Fibroblast of lung (primary cell): ENCODE results near the gene WDR45B. TPM values are rescaled to one million over a fixed set of nuclear protein-coding genes. Genes with fewer than 3 reads are reported as not detected.

Experiments
- DNase-seq, 2 donors: peaks; one replicate each; pipeline versions ENCODE4 v3.0.0 to v3.0.0-alpha.2; 2010; ENCODE audit warnings: low read depth in 2 of 2
- H2AFZ ChIP-seq: 2 replicates; pipeline ENCODE4 v1.5.1; 2012; ENCODE audit warnings: low read length, control low read depth, inconsistent platforms
- H3K27ac ChIP-seq: 2 replicates; pipeline ENCODE4 v1.5.1; 2011; ENCODE audit warnings: low read length, control low read depth; ENCODE audit not compliant: insufficient read depth
- H3K27me3 ChIP-seq: 2 replicates; pipeline ENCODE4 v1.5.1; 2011; ENCODE audit warnings: mild to moderate bottlenecking, low read length; ENCODE audit not compliant: control insufficient read depth, insufficient read depth
- H3K36me3 ChIP-seq: 2 replicates; pipeline ENCODE4 v1.5.1; 2011; ENCODE audit warnings: low read length; ENCODE audit not compliant: control insufficient read depth, insufficient read depth
- H3K4me1 ChIP-seq: 2 replicates; pipeline ENCODE4 v1.5.1; 2011; ENCODE audit warnings: low read length; ENCODE audit not compliant: control insufficient read depth, insufficient read depth; ENCODE audit errors: extremely low read depth
- H3K4me2 ChIP-seq: 2 replicates; pipeline ENCODE4 v1.5.1; 2011; ENCODE audit warnings: low read length, control low read depth; ENCODE audit not compliant: insufficient read depth; ENCODE audit errors: extremely low read depth
- H3K4me3 ChIP-seq, 4 experiments: fragments of 200-600 bp in 1 of 4; sonication (generic) in 1 of 4; replicated peaks in 1 of 4; 2 replicates each; pipeline ENCODE4 v1.5.1; 2011 to 2016; ENCODE audit warnings: low read length in 4 of 4, low read depth in 3 of 4, mild to moderate bottlenecking in 3 of 4, control low read depth in 2 of 4, inconsistent platforms in 1 of 4, mixed read lengths in 1 of 4; ENCODE audit not compliant: insufficient read depth in 1 of 4; ENCODE audit errors: control extremely low read depth in 1 of 4
- H3K79me2 ChIP-seq: 2 replicates; pipeline ENCODE4 v1.5.1; 2012; ENCODE audit warnings: mild to moderate bottlenecking, low read length, inconsistent platforms; ENCODE audit not compliant: control insufficient read depth, insufficient read depth
- H3K9ac ChIP-seq: 2 replicates; pipeline ENCODE4 v1.5.1; 2011; ENCODE audit warnings: mild to moderate bottlenecking, low read length, control low read depth; ENCODE audit not compliant: insufficient read depth
- H3K9me3 ChIP-seq: 2 replicates; pipeline ENCODE4 v1.5.1; 2012; ENCODE audit warnings: low read depth, low read length; ENCODE audit not compliant: control insufficient read depth, insufficient read depth
- H4K20me1 ChIP-seq: 2 replicates; pipeline ENCODE4 v1.5.1; 2011; ENCODE audit warnings: low read length; ENCODE audit not compliant: control insufficient read depth, insufficient read depth; ENCODE audit errors: extremely low read depth
- CTCF ChIP-seq, 2 donors: IDR thresholded peaks in 1 of 2; conservative IDR thresholded peaks in 1 of 2; 1 replicate in 1 of 2; 2 replicates in 1 of 2; pipeline ENCODE4 v1.5.1; 2011 to 2012; ENCODE audit warnings: low read length in 2 of 2, control low read depth in 1 of 2, inconsistent platforms in 1 of 2, low read depth in 1 of 2, mild to moderate bottlenecking in 1 of 2
- EZH2 ChIP-seq: IDR thresholded peaks from 2 replicates; pipeline ENCODE4 v1.5.1; 2012; ENCODE audit warnings: low read length, control low read depth, mild to moderate bottlenecking; ENCODE audit errors: missing control alignments
- polyA plus RNA-seq, 2 donors: library from polyadenylated mRNA; depleted of rRNA in 1 of 2; stranded (reverse) in 1 of 2; unstranded in 1 of 2; fragments of >200 nt; gene quantifications; 2 replicates each; pipeline ENCODE4 v1.2.1, GENCODE V29; 2011 to 2012; ENCODE audit warnings: missing spikeins in 1 of 2
- total RNA-seq: library from RNA; depleted of rRNA; stranded (reverse); fragments of >200 nt; gene quantifications from 2 replicates; pipeline ENCODE4 v1.2.1, GENCODE V29; 2014

Gene WDR45B
- total and polyA plus RNA-seq, 2 donors (not counting 1 experiment from before 2014, with no cell fraction given) = 66.2 to 95.2 TPM

GRCh38 chr17:82665891-82666290, 17.6 kb upstream of the WDR45B start:
- Histone ChIP-seq H3K9me3 (no peaks in the 10 kb centered on the region), H3K27me3 (no peaks in the 10 kb centered on the region), H3K9ac (no peak overlapping the region), H3K27ac (no peak overlapping the region), H3K36me3 (no peaks in the 10 kb centered on the region), H3K4me3 (no peak overlapping the region), H3K4me1 (no peaks in the 10 kb centered on the region), H3K4me2 (no peak overlapping the region), H3K79me2 (no peaks in the 10 kb centered on the region), H2AFZ (no peak overlapping the region), H4K20me1 (no peaks in the 10 kb centered on the region)
- DNase-seq = no peak
- TF ChIP-seq EZH2 (no peak), CTCF (conservative IDR thresholded peaks at IDR 0.05 in 1 of 2, IDR thresholded peaks at IDR 0.05 in 1 of 2; ENCODE audit: low read depth in 1 of 2, low read length in 2 of 2) (no peak)

GRCh38 chr17:82665217-82665616, 17.0 kb upstream of the WDR45B start:
- Histone ChIP-seq H3K4me2 (no peak overlapping the region), H3K79me2 (no peaks in the 10 kb centered on the region), H3K27ac (no peak overlapping the region), H3K27me3 (no peaks in the 10 kb centered on the region), H3K9ac (no peak overlapping the region), H3K4me3 (no peak overlapping the region), H3K9me3 (no peaks in the 10 kb centered on the region), H3K36me3 (no peaks in the 10 kb centered on the region), H3K4me1 (no peaks in the 10 kb centered on the region), H4K20me1 (no peaks in the 10 kb centered on the region), H2AFZ (no peak overlapping the region)
- no peak for DNase-seq
- TF ChIP-seq EZH2 = no peak

GRCh38 chr17:82664701-82665182, 16.5 kb upstream of the WDR45B start:
- Histone ChIP-seq H3K4me2 (no peak overlapping the region), H3K4me3 (no peak overlapping the region), H3K9me3 (peaks cover 3% of the 10 kb centered on the region), H3K27me3 (no peaks in the 10 kb centered on the region), H3K4me1 (no peaks in the 10 kb centered on the region), H2AFZ (no peak overlapping the region), H3K9ac (no peak overlapping the region), H4K20me1 (no peaks in the 10 kb centered on the region), H3K36me3 (no peaks in the 10 kb centered on the region), H3K79me2 (no peaks in the 10 kb centered on the region), H3K27ac (no peak overlapping the region)
- no peak for DNase-seq
- TF ChIP-seq CTCF (conservative IDR thresholded peaks at IDR 0.05 in 1 of 2, IDR thresholded peaks at IDR 0.05 in 1 of 2; ENCODE audit: low read depth in 1 of 2, low read length in 2 of 2) (no peak), EZH2 (no peak)
